Measurements from ENCODE around the gene WIF1. TPM values are rescaled to one million over a fixed set of nuclear protein-coding genes. Genes with fewer than 3 reads are reported as not detected.

The WIF1 gene
- total RNA-seq, 1 experiment from 2014 or later = not detected

DNA sequence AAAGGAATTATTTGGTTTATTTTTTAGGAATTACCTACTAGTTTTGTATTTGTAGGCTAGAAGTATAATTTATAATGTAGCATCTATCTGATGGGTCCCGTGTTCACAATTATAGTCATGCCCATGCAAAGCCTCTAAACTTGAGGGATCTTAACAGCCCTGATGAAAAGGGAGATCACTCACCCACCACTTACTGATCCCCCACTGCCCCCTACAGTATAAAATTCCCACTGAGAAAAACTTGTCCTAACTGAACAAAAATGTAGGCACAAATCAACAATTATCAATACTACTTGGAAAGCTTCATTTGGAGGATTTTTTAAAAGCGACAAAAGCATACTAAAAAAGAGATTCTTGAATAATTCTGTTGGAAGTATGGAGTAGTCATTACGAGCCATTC, 21.0 kb downstream of the WIF1 start:
- Histone ChIP-seq H3K9ac (ENCODE audit: low read length) (no peak overlapping the region), H3K4me2 (ENCODE audit: low read length) (no peak overlapping the region), H3K36me3 (ENCODE audit: low read depth, low read length) (no peaks in the 10 kb centered on the region), H3K4me3 (ENCODE audit: low read length) (no peak overlapping the region), H3F3A (ENCODE audit: low read length, unreplicated experiment) (no peaks in the 10 kb centered on the region), H3K9me3 (ENCODE audit: low read length) (no peaks in the 10 kb centered on the region), H3K79me2 (ENCODE audit: low read length) (no peaks in the 10 kb centered on the region), H3K27ac (ENCODE audit: low read length) (no peak overlapping the region), H4K20me1 (ENCODE audit: low read length) (no peaks in the 10 kb centered on the region), H3K27me3 (ENCODE audit: low read length) (no peaks in the 10 kb centered on the region), H3K9me2 (replicated peaks; ENCODE audit: low read length) (no peaks in the 10 kb centered on the region), H3K4me1 (ENCODE audit: insufficient read depth, low read length) (no peaks in the 10 kb centered on the region), H2AFZ (ENCODE audit: low read length) (no peak overlapping the region)
- intact Hi-C loops (cut with micrococcal nuclease) = loop anchor here (1.0 kb wide), 1 partner anchor 206 kb away; no protein-coding TSS in a partner anchor
- POLR2A ChIA-PET (ENCODE audit: unreplicated experiment) = no interaction called here
- CTCF ChIA-PET = no interaction called here
- peak; percentile 59 for DNase-seq
- TF ChIP-seq EZH2 (IDR thresholded peaks at IDR 0.05; ENCODE audit: low read length, unreplicated experiment) (no peak), CTCF (conservative IDR thresholded peaks at IDR 0.05; ENCODE audit: low read depth, low read length) (peak; percentile 77)
- peak; percentile 60 for ATAC-seq
- no TSS peak for BruUV-seq (replicated peaks)

- Histone ChIP-seq H3K27ac (ENCODE audit: low read length) (no peak overlapping the region), H3K9ac (ENCODE audit: low read length) (no peak overlapping the region), H3K4me2 (ENCODE audit: low read length) (no peak overlapping the region), H3K4me3 (ENCODE audit: low read length) (no peak overlapping the region), H3K4me1 (ENCODE audit: insufficient read depth, low read length) (no peaks in the 10 kb centered on the region), H4K20me1 (ENCODE audit: low read length) (no peaks in the 10 kb centered on the region), H3K36me3 (ENCODE audit: low read depth, low read length) (no peaks in the 10 kb centered on the region), H3K9me2 (replicated peaks; ENCODE audit: low read length) (no peaks in the 10 kb centered on the region), H2AFZ (ENCODE audit: low read length) (no peak overlapping the region), H3K9me3 (ENCODE audit: low read length) (no peaks in the 10 kb centered on the region), H3F3A (ENCODE audit: low read length, unreplicated experiment) (no peaks in the 10 kb centered on the region), H3K27me3 (ENCODE audit: low read length) (no peaks in the 10 kb centered on the region; the same call in 1 of the 2 replicates), H3K79me2 (ENCODE audit: low read length) (no peaks in the 10 kb centered on the region)
- DNase-seq (no peak), ATAC-seq (no peak)
- intact Hi-C loops (cut with micrococcal nuclease) = no loop called here
- no TSS peak for BruUV-seq (replicated peaks)
- TF ChIP-seq EZH2phosphoT487 (IDR thresholded peaks at IDR 0.05; ENCODE audit: borderline replicate concordance, low read length) = no peak
- no peak for TF ChIP-seq CTCF (conservative IDR thresholded peaks at IDR 0.05; ENCODE audit: low read depth, low read length)
- ChIA-PET POLR2A (ENCODE audit: unreplicated experiment) (no interaction called here), CTCF (no interaction called here)
These were observed 21.9 kb downstream of the WIF1 start for GRCh38 chr12:65099182-65099581.

DNA sequence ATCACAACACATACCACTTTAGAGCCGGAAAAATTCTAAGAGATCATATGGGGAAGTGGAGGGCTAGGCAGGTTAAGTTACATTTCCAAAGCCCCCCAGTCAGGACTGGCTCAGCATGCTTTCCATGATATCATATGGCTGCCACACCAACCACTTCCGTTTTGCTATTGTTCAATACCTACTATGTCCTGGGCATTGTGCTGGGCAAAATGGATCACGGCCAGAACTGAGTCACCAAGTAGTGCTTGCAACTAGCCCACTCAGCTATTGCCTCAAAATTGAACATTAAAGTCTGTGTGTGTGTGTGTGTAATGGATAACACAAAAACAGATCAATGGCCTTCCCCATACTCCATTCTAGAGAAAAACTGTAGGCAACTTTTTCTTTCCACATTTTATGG, 22.7 kb downstream of the WIF1 start:
- ChIA-PET POLR2A (ENCODE audit: unreplicated experiment) (no interaction called here), CTCF (interaction anchor here (0.6 kb wide), 1 partner anchor 297 kb away, joined by 3 read pairs; no protein-coding TSS in a partner anchor)
- no peak overlapping the region for H3K4me3 ChIP-seq (ENCODE audit: low read length)
- no peaks in the 10 kb centered on the region; the same call in 1 of the 2 replicates for H3K27me3 ChIP-seq (ENCODE audit: low read length)
- H3K4me1 ChIP-seq (ENCODE audit: insufficient read depth, low read length) = no peaks in the 10 kb centered on the region
- intact Hi-C loops (cut with micrococcal nuclease) = no loop called here
- BruUV-seq (replicated peaks) = no TSS peak
- TF ChIP-seq CTCF (conservative IDR thresholded peaks at IDR 0.05; ENCODE audit: low read depth, low read length) (no peak), EZH2phosphoT487 (IDR thresholded peaks at IDR 0.05; ENCODE audit: borderline replicate concordance, low read length) (no peak), EZH2 (IDR thresholded peaks at IDR 0.05; ENCODE audit: low read length, unreplicated experiment) (no peak)
- H3K27ac ChIP-seq (ENCODE audit: low read length) = no peak overlapping the region
- H2AFZ ChIP-seq (ENCODE audit: low read length) = no peak overlapping the region
- H3K9me3 ChIP-seq (ENCODE audit: low read length) = no peaks in the 10 kb centered on the region
- H4K20me1 ChIP-seq (ENCODE audit: low read length) = no peaks in the 10 kb centered on the region
- H3K9me2 ChIP-seq (replicated peaks; ENCODE audit: low read length) = no peaks in the 10 kb centered on the region
- peak; percentile 37 for DNase-seq
- no peak; the same call in 1 of the 2 replicates for ATAC-seq
- H3F3A ChIP-seq (ENCODE audit: low read length, unreplicated experiment) = no peaks in the 10 kb centered on the region
- H3K9ac ChIP-seq (ENCODE audit: low read length) = no peak overlapping the region
- no peaks in the 10 kb centered on the region for H3K79me2 ChIP-seq (ENCODE audit: low read length)
- no peak overlapping the region for H3K4me2 ChIP-seq (ENCODE audit: low read length)
- H3K36me3 ChIP-seq (ENCODE audit: low read depth, low read length) = no peaks in the 10 kb centered on the region
